Mucosa of rectum (tissue), 2 donors: ENCODE results near the gene POLE.

Experiments used
- H3K27ac ChIP-seq, 2 donors: one replicate each; pipeline ENCODE4 v1.7.0; 2013; ENCODE audit warnings: inconsistent platforms in 2 of 2, low read depth in 2 of 2, low read length in 2 of 2
- H3K27me3 ChIP-seq, 2 donors: one replicate each; pipeline ENCODE4 v1.7.0; 2013; ENCODE audit warnings: low read length in 2 of 2; ENCODE audit not compliant: control insufficient read depth in 2 of 2, insufficient read depth in 2 of 2
- H3K36me3 ChIP-seq, 2 donors: one replicate each; pipeline ENCODE4 v1.7.0; 2013; ENCODE audit warnings: low read length in 2 of 2; ENCODE audit not compliant: control insufficient read depth in 2 of 2, insufficient read depth in 2 of 2
- H3K4me1 ChIP-seq, 2 donors: one replicate each; pipeline ENCODE4 v1.7.0; 2013; ENCODE audit warnings: low read length in 2 of 2, mild to moderate bottlenecking in 1 of 2; ENCODE audit not compliant: control insufficient read depth in 2 of 2, insufficient read depth in 2 of 2
- H3K4me3 ChIP-seq, 2 donors: one replicate each; pipeline ENCODE4 v1.7.0; 2013; ENCODE audit warnings: low read length in 2 of 2
- H3K9ac ChIP-seq, 2 donors: one replicate each; pipeline ENCODE4 v1.7.0; 2013; ENCODE audit warnings: low read length in 2 of 2, low read depth in 1 of 2, mild to moderate bottlenecking in 1 of 2
- H3K9me3 ChIP-seq, 2 donors: one replicate each; pipeline ENCODE4 v1.7.0; 2013; ENCODE audit warnings: low read length in 2 of 2; ENCODE audit not compliant: control insufficient read depth in 2 of 2
- donor health status: healthy.
- donor health status: Normal muscosa, but diverticular disease.

The POLE gene

DNA sequence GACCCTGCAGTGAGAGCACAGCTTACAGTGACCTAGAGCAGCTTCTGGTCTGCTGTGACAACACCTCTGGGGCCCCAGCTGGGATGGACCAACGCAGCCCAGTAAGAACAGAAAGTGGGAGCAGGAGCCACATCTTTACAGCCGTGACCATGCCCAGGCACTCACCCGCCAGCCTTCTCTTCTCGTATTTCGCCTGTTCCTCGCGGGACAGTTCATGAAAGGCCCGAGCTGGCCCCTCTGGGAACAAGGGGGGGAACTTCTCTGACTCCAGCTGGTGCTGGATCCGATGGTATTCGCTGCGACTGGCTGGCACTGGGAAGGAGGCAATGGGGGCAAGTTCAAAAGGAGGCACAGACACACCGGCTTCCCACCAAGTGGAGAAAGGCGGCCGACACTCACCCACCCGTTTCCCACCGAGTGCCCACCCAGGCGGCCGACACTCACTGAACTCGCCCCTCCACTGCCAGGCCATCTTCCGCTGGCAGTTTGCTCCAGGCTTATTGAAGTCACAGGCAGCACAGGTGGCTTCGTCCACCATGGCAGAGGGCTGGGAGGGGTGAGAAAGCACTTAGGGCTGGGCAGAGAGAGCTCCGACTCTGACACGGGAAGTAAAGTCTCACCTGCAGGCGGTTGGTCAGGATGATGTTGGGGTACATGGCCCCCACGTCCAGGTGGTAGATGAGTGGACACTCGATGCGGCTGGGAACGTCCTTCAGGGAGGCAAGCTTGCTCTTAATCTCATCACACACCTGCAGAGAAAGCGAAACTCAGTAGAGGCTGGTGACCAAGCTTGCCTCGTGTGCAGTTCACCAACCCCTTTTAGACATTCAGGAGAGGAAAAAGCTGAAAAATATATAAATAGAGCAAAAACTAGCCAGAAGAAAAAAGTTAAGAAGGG lies 18.7 kb downstream of the POLE start:
- H3K27ac ChIP-seq: no peak overlapping the region
- H3K27me3 ChIP-seq: no peaks in the 10 kb centered on the region
- no peaks in the 10 kb centered on the region for H3K9me3 ChIP-seq
- H3K36me3 ChIP-seq: peaks cover 58 to 61% of the 10 kb centered on the region in 2 donors
- H3K4me3 ChIP-seq: no peak overlapping the region
- no peaks in the 10 kb centered on the region for H3K4me1 ChIP-seq
- no peak overlapping the region for H3K9ac ChIP-seq

- peaks cover 68 to 72% of the 10 kb centered on the region in 2 donors for H3K36me3 ChIP-seq
- no peaks in the 10 kb centered on the region for H3K9me3 ChIP-seq
- H3K4me3 ChIP-seq: no peak overlapping the region
- H3K9ac ChIP-seq: no peak overlapping the region
- no peaks in the 10 kb centered on the region for H3K4me1 ChIP-seq
- H3K27me3 ChIP-seq: no peaks in the 10 kb centered on the region
- no peak overlapping the region for H3K27ac ChIP-seq
Measured at GRCh38 chr12:132665794-132666193, 21.3 kb downstream of the POLE start.

GRCh38 chr12:132665149-132665491 lies 22.0 kb downstream of the POLE start:
- H3K27ac ChIP-seq: no peak overlapping the region
- peaks cover 72 to 76% of the 10 kb centered on the region in 2 donors for H3K36me3 ChIP-seq

GRCh38 chr12:132664206-132665148 lies 22.7 kb downstream of the POLE start:
- Histone ChIP-seq H3K4me3 (no peak overlapping the region), H3K9me3 (no peaks in the 10 kb centered on the region), H3K27me3 (no peaks in the 10 kb centered on the region), H3K36me3 (peaks cover 67 to 76% of the 10 kb centered on the region in 2 donors), H3K4me1 (no peaks in the 10 kb centered on the region), H3K27ac (no peak overlapping the region), H3K9ac (no peak overlapping the region)

More at GRCh38 chr12:132665149-132665491, 22.0 kb downstream of the POLE start:
- Histone ChIP-seq H3K4me3 (no peak overlapping the region), H3K9ac (no peak overlapping the region), H3K4me1 (no peaks in the 10 kb centered on the region), H3K9me3 (no peaks in the 10 kb centered on the region), H3K27me3 (no peaks in the 10 kb centered on the region)

DNA sequence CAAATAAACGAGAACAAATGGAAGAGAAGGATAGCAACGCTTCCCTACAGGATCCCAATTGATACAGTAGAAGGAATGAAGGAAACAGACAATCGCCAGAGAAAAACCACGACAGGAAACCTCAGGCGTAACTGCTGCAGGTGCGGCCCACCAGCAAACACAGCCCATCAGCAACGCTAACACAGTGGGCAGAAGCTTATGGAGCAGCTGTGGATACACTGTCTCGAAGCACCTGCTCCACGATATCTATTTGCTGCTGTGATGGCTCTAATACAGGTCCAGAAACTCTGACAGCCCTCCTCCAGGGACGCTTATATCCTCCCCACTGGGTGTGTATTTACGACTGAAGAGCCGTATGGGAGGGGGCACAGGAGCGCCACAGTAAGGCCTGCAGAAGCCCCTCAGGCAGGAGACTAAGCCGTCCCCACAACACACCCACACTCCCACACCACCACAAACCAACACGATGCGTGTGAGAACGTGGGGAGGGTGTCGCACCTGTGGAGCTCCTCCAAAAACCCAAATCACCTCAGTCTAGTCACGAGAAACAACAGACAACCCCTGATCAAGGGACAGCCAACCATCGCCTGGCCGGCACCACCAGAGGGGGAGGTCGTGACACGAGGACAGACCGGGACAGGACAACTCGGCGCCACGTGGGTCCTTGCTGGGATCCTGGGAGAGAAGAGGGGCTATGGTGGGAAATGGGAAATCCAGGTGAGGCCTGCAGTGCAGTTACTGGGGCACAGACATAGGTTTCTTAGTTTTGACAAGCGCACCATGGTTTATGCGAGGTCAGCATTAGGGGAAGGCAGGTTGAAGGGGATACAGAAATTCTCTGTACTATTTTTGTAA lies 24.0 kb downstream of the POLE start:
- no peak overlapping the region for H3K9ac ChIP-seq
- H3K36me3 ChIP-seq: peaks cover 70 to 85% of the 10 kb centered on the region in 2 donors

GRCh38 chr12:132661972-132662371 lies 25.2 kb downstream of the POLE start:
- H3K4me1 ChIP-seq: no peaks in the 10 kb centered on the region
- H3K9ac ChIP-seq: no peak overlapping the region
- H3K27ac ChIP-seq: no peak overlapping the region
- no peaks in the 10 kb centered on the region for H3K9me3 ChIP-seq
- peaks cover 73 to 87% of the 10 kb centered on the region in 2 donors for H3K36me3 ChIP-seq
- H3K27me3 ChIP-seq: no peaks in the 10 kb centered on the region
- no peak overlapping the region for H3K4me3 ChIP-seq

More for the DNA sequence above, 24.0 kb downstream of the POLE start:
- Histone ChIP-seq H3K27me3 (no peaks in the 10 kb centered on the region), H3K27ac (no peak overlapping the region), H3K4me1 (no peaks in the 10 kb centered on the region), H3K4me3 (no peak overlapping the region), H3K9me3 (no peaks in the 10 kb centered on the region)

DNA sequence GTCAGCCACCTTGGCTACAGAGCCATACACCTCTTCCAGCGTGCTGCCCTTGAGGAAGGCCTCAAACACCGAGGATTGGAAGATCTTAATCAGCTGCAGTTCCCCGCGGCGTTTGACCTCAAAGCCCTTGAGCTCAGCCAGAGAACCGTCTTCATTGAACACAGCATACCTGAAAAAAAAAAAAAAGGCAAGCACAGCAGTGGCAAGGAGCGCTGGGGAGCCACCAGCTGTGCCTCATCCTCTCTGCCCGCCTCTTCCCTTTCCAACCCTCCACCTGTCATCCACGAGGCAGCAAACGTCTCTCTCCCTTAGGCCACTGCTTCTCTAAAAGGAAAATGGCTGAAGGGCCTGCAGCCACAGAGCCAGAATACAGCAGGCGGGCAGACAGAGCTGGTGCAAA lies 26.1 kb downstream of the POLE start:
- H3K4me1 ChIP-seq: no peaks in the 10 kb centered on the region
- no peak overlapping the region for H3K4me3 ChIP-seq
- peaks cover 68 to 84% of the 10 kb centered on the region in 2 donors for H3K36me3 ChIP-seq

DNA sequence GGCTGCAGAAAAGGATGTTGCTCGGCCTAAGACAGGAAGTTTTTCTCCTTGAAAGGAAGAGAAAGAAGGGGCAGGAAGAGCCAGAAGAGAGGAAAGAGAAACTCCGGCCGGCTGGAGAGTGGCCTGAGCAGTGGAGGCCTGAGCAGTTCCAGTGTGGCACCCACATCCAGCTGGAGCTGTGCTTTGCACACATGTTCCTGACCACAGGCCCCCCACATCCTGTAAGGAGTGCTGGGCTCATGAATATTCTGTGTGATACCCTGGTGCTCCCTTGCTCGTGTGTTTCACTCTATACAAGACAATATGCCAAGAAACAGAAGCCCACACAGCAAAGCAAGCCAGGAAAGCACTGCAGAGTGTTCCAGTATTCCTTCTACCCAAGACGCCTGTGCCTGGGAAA lies 27.1 kb downstream of the POLE start:
- H3K36me3 ChIP-seq: peaks cover 66 to 80% of the 10 kb centered on the region in 2 donors
- H3K9ac ChIP-seq: no peak overlapping the region

More for the DNA sequence above, 26.1 kb downstream of the POLE start:
- no peak overlapping the region for H3K9ac ChIP-seq
- H3K9me3 ChIP-seq: no peaks in the 10 kb centered on the region
- no peak overlapping the region for H3K27ac ChIP-seq
- no peaks in the 10 kb centered on the region for H3K27me3 ChIP-seq

GRCh38 chr12:132659146-132659545 lies 28.0 kb downstream of the POLE start:
- Histone ChIP-seq H3K4me1 (no peaks in the 10 kb centered on the region), H3K36me3 (peaks cover 63 to 80% of the 10 kb centered on the region in 2 donors), H3K27me3 (no peaks in the 10 kb centered on the region), H3K9me3 (no peaks in the 10 kb centered on the region), H3K9ac (no peak overlapping the region), H3K4me3 (no peak overlapping the region), H3K27ac (no peak overlapping the region)

More for the DNA sequence above, 27.1 kb downstream of the POLE start:
- no peak overlapping the region for H3K27ac ChIP-seq
- no peaks in the 10 kb centered on the region for H3K4me1 ChIP-seq
- H3K27me3 ChIP-seq: no peaks in the 10 kb centered on the region
- H3K9me3 ChIP-seq: no peaks in the 10 kb centered on the region
- no peak overlapping the region for H3K4me3 ChIP-seq
